Activated CD8-positive, alpha-beta T cell treated with anti-CD3 and anti-CD28 coated beads, Interleukin-2, amount 10 ng/mL, durations not matched to agents 7 days and 5 days (primary cell): ENCODE measurements around the gene NME7. TPM values are rescaled to one million over a fixed set of nuclear protein-coding genes. Genes with fewer than 3 reads are reported as not detected.

Experiments used
- ATAC-seq: fragments of 150-1000 bp; cut with Tn5 transposase; one replicate; pipeline ENCODE4 v1.10.0; 2021; ENCODE audit warnings: moderate library complexity
- CTCF ChIA-PET: fragments of 350-600 bp; sonication (Branson Sonifier 250); formaldehyde crosslinking; loops from one replicate; lab custom pipeline; 2021; ENCODE audit warnings: antibody characterized with exemption; lab: Charles Lee
- POLR2A ChIA-PET: fragments of 350-600 bp; sonication (Branson Sonifier 250); formaldehyde crosslinking; loops from one replicate; lab custom pipeline; 2021; ENCODE audit warnings: antibody characterized with exemption; lab: Charles Lee
- DNase-seq: peaks from one replicate; pipeline ENCODE4 v3.0.0-alpha.2; 2020
- H3K27ac Mint-ChIP-seq: one replicate; pipeline ENCODE4 v1.8.0; 2021; ENCODE audit warnings: mild to moderate bottlenecking, mixed read lengths
- H3K27me3 Mint-ChIP-seq: one replicate; pipeline ENCODE4 v1.8.0; 2021; ENCODE audit warnings: low read depth, mixed read lengths
- H3K36me3 Mint-ChIP-seq: one replicate; pipeline ENCODE4 v1.8.0; 2021; ENCODE audit warnings: low read depth, mixed read lengths
- H3K4me1 Mint-ChIP-seq: one replicate; pipeline ENCODE4 v1.8.0; 2021; ENCODE audit warnings: low read depth, mixed read lengths
- H3K4me3 Mint-ChIP-seq: one replicate; pipeline ENCODE4 v1.8.0; 2021; ENCODE audit warnings: mild to moderate bottlenecking, mixed read lengths
- H3K9me3 Mint-ChIP-seq: one replicate; pipeline ENCODE4 v1.8.0; 2022; ENCODE audit warnings: mixed read lengths; ENCODE audit not compliant: insufficient read depth
- total RNA-seq, 2 experiments: library from RNA; stranded (reverse); gene quantifications; one replicate each; pipeline ENCODE4 v1.2.3, GENCODE V29; 2021

The NME7 gene
- total RNA-seq, 2 experiments from 2014 or later = 20.9 to 23.2 TPM

DNA sequence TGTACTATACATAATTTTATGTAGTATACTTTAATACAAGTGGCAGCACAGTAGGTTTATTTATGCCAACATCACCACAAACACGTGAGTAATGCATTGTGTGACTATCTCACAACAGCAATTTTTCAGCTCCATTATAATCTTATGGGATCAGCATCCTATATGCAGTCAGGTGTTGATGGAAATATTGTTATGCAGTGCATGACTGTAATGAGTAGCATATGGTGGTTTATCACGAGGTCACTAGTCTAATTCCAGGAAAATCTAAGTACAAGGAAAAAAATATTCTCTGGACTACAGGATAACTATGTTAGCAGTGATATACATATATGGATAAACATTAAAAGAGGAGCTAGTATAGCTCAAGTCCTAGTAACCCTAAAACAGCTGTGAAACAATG is 192.1 kb downstream of the NME7 start:
- no peak overlapping the region for H3K4me3 Mint-ChIP-seq
- no peaks in the 10 kb centered on the region for H3K27me3 Mint-ChIP-seq
- no peak for ATAC-seq
- DNase-seq = no peak
- H3K4me1 Mint-ChIP-seq = no peaks in the 10 kb centered on the region
- ChIA-PET CTCF (no interaction called here), POLR2A (no interaction called here)
- H3K36me3 Mint-ChIP-seq = no peaks in the 10 kb centered on the region
- no peaks in the 10 kb centered on the region for H3K9me3 Mint-ChIP-seq
- no peak overlapping the region for H3K27ac Mint-ChIP-seq

DNA sequence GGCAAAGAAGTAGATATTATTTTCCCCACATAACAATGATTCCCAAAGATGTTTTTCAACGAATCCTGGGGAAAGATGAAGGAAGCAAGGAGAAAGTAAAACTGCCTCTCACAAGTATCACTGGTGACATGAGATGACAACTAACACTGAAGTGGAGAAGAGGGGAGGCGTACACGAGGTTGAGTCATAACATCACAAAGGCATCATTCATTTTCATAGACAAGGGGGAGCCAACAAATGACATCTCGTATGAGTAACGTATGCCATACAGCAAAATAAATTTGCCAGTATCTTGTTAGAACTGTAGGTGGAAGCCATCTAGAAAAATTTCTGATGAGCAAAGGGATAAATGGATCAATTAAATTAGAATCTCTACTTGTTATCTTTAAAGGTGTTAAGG is 204.5 kb downstream of the NME7 start:
- no peaks in the 10 kb centered on the region for H3K27me3 Mint-ChIP-seq
- H3K36me3 Mint-ChIP-seq = peaks cover 2% of the 10 kb centered on the region
- ChIA-PET CTCF (no interaction called here), POLR2A (no interaction called here)
- DNase-seq = no peak
- no peak overlapping the region for H3K27ac Mint-ChIP-seq
- no peaks in the 10 kb centered on the region for H3K9me3 Mint-ChIP-seq
- no peak for ATAC-seq
- H3K4me1 Mint-ChIP-seq = no peaks in the 10 kb centered on the region
- H3K4me3 Mint-ChIP-seq = no peak overlapping the region

DNA sequence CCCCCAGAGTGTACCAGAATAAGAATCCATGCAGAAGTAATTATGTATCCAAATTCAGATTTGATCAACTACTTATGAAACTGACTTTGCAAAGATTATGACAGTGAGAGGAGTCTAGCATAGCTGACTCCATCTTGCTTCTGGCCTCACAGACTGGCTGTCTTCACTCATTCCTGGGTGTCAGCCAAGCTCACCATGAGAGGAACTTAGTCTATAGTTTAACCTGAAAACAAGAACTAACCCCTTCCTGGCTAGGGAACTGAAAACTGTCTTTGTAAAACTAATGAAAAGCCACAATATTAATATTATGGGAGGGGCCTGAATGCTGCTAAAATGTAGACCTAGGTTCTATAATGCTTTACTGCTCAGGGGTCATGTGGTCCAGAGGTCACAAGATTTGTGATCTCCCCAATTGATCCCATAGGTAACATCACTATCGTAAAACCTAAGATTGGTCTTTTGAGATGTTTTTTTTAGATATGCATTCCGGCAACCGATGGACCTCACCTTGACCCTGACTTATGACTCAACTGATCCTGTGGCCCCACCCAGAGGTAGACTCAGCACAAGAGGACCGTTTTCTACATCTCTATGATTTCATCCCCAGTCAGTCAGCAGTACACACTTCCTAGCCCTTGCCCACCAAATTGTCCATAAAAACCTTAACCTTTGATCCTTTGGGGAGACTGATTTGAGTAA is 206.0 kb downstream of the NME7 start:
- H3K27ac Mint-ChIP-seq = no peak overlapping the region
- no peaks in the 10 kb centered on the region for H3K4me1 Mint-ChIP-seq
- H3K27me3 Mint-ChIP-seq = no peaks in the 10 kb centered on the region
- no peak for DNase-seq
- POLR2A ChIA-PET = no interaction called here
- H3K4me3 Mint-ChIP-seq = no peak overlapping the region
- no peak for ATAC-seq
- no peaks in the 10 kb centered on the region for H3K9me3 Mint-ChIP-seq
- H3K36me3 Mint-ChIP-seq = no peaks in the 10 kb centered on the region
- CTCF ChIA-PET = interaction anchor here (1.6 kb wide), 1 partner anchor 722 kb away, joined by 3 read pairs; no protein-coding TSS in a partner anchor

DNA sequence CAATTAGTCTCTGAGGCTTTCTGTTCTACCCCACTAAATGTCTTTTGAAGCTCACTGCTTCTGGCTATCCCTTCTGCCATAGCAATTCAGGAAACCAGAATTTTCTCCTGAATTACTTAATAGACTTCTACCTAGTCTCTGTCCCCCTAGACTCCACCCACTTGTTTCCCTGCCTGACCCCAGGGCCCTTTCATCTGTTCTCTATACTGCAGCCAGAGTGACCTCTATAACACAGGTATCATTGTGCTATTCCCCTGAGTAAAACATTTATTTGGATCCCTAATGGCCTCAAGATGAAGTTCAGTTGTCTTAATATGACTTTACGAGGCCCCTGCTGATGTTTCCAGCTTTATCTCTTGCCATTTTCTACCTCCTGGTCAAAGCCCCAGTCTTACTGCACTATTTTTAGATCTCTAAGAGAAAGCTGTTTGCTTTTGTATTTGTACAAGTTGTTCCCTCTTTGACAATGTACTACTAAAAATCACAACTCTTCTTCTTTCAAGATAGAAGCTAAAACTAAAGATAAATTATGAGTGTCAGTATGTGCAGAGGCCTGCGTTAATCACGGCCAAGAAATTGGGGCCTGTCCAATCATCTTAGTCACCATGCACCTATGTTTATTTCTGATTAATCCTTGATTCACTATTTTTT is 206.6 kb downstream of the NME7 start:
- ATAC-seq (no peak), DNase-seq (no peak)
- ChIA-PET POLR2A (no interaction called here), CTCF (interaction anchor here (1.6 kb wide), 1 partner anchor 721 kb away, joined by 3 read pairs; no protein-coding TSS in a partner anchor)
- Mint-ChIP-seq H3K27ac (no peak overlapping the region), H3K9me3 (no peaks in the 10 kb centered on the region), H3K4me3 (no peak overlapping the region), H3K36me3 (no peaks in the 10 kb centered on the region), H3K27me3 (no peaks in the 10 kb centered on the region), H3K4me1 (no peaks in the 10 kb centered on the region)

DNA sequence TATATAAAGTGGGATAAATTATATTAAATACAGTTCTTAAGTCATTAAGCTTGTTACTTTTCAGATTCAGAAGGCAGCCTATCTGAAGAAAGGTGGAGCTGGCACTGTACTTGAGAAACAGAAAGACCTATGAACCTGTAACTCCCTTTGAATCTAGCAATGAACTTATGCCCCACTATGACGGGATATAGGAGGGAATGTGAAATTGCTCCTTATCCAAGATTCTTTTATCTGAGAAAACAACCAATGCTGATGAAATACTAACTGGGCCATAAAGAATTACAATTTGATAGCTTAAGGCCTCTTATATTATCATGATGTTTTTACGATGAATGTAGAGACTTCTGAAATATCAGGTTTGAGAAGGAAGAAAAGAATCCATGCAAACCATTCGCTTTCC is 211.0 kb downstream of the NME7 start:
- H3K4me3 Mint-ChIP-seq = no peak overlapping the region
- ATAC-seq (no peak), DNase-seq (no peak)
- H3K4me1 Mint-ChIP-seq = no peaks in the 10 kb centered on the region
- no peaks in the 10 kb centered on the region for H3K27me3 Mint-ChIP-seq
- H3K36me3 Mint-ChIP-seq = no peaks in the 10 kb centered on the region
- no peaks in the 10 kb centered on the region for H3K9me3 Mint-ChIP-seq
- CTCF ChIA-PET = no interaction called here
- POLR2A ChIA-PET = no interaction called here
- H3K27ac Mint-ChIP-seq = no peak overlapping the region

DNA sequence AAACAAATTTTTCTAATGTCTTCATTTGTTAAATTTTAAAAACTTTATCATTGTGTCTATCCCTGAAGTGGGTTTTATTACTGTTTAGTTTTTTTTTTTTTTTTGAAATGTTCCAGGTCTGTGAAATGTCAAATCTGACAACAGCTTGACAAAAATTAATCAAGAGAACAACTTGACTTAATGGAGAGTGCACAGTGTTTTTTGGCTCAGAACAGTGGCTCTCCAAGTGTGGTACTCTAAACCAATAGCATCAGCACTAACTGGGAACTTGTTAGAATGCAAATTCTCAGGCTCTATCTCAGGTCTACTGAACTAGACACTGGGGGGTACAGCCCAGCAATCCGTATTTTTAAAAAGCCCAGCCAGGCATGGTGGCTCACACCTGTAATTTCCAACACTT is 211.9 kb downstream of the NME7 start:
- H3K36me3 Mint-ChIP-seq = no peaks in the 10 kb centered on the region
- ChIA-PET CTCF (no interaction called here), POLR2A (no interaction called here)
- no peaks in the 10 kb centered on the region for H3K4me1 Mint-ChIP-seq
- H3K9me3 Mint-ChIP-seq = no peaks in the 10 kb centered on the region
- no peaks in the 10 kb centered on the region for H3K27me3 Mint-ChIP-seq
- no peak for DNase-seq
- H3K27ac Mint-ChIP-seq = no peak overlapping the region
- no peak overlapping the region for H3K4me3 Mint-ChIP-seq
- ATAC-seq = no peak

DNA sequence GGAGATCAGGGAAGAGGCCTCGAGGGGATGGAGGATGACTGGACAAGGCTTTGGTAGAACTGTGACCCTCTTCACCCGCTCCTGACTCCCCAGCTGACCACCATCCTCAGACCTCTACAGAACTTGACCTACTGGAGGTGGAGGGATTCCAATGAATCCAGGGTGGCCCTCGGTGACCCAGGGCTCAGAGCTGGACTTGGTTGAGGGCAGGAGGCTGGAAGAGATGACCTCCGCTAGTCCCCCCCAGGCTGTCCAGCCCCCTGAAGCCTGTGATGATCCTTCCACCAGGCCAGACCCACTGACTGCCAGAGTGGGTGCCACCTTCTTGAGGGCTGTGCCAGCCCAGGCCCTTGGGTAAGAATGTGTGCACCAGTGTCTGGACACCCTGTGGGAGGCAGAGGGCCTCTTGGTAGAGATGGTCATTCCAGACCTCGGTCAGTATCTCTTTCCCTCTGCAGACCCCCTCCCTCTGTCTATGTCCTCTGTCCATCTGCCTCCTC is 216.2 kb downstream of the NME7 start:
- Mint-ChIP-seq H3K9me3 (no peaks in the 10 kb centered on the region), H3K27me3 (no peaks in the 10 kb centered on the region), H3K4me1 (no peaks in the 10 kb centered on the region), H3K4me3 (no peak overlapping the region), H3K36me3 (no peaks in the 10 kb centered on the region), H3K27ac (no peak overlapping the region)
- POLR2A ChIA-PET = no interaction called here
- no peak for DNase-seq
- CTCF ChIA-PET = no interaction called here
- ATAC-seq = no peak

DNA sequence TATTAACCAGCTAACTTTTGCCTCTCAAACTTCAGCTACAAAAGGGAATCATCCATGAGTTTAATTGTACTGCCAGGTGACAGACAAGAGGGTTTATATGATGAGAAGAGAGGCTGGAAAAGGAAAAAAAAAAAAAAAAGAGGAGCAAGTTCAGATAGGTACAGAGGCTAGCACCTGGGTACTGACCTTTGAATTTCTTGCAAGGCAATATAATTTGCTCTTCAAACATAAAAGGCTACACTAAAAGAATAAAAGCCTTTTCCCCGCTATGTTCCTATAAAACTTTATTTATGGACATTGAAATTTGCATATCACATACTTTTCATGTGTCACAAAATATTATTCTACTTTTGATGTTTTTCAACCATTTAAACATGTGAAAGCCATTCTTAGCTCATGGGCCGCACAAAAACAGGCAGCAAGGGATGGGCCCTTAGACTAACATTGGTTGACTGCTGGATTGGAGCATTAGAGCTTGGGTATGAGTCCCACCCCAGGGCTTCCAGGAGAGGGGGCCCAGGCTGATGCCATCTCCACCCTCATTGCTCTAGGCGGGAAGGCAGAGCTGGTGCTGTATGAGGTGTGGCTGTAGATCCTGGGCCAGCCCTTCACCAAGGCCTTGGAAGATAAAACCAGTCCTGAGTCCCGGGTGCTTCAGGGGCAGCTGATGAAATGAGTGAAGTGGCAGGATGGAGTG is 216.8 kb downstream of the NME7 start:
- Mint-ChIP-seq H3K27me3 (no peaks in the 10 kb centered on the region), H3K36me3 (no peaks in the 10 kb centered on the region), H3K9me3 (no peaks in the 10 kb centered on the region), H3K4me1 (no peaks in the 10 kb centered on the region), H3K4me3 (no peak overlapping the region), H3K27ac (no peak overlapping the region)
- ChIA-PET CTCF (no interaction called here), POLR2A (interaction anchor here (0.6 kb wide), 1 partner anchor 643 kb away, joined by 6 read pairs; no protein-coding TSS in a partner anchor)
- ATAC-seq = no peak
- no peak for DNase-seq

DNA sequence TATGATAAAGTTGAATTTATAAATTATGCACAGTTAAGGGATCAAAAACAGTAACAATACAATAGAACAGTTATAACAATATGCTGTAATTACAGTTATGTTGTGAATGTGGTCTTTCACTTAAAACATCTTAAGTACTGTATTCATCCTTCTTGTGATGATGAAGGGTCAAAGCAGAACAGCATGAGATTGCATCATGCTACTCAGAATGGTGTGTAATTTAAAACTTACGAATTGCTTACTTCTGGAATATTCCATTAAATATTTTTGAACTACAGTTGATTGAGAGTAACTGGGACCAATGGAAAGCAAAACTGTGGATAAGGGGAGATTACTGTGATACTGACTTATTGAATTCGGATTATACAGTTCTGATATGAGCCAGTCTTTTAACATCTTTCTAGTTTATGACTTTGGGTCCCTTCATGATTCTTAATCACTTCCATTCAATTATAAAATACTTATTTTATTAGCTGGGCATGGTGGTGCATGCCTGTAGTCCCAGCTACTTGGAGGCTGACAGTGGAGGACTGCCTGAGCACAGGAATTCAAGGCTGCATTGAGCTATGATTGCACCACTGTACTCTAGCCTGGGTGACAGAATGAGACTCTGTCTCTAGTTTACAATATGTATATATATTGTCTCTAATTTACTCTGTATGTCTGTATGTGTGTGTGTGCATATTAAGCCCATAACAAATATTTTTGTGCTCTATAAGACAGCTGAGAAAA is 217.9 kb downstream of the NME7 start:
- CTCF ChIA-PET = no interaction called here
- H3K4me3 Mint-ChIP-seq = no peak overlapping the region
- H3K4me1 Mint-ChIP-seq = no peaks in the 10 kb centered on the region
- no peak for DNase-seq
- ATAC-seq = no peak
- POLR2A ChIA-PET = no interaction called here
- H3K36me3 Mint-ChIP-seq = no peaks in the 10 kb centered on the region
- H3K27me3 Mint-ChIP-seq = no peaks in the 10 kb centered on the region
- H3K27ac Mint-ChIP-seq = no peak overlapping the region
- H3K9me3 Mint-ChIP-seq = no peaks in the 10 kb centered on the region

DNA sequence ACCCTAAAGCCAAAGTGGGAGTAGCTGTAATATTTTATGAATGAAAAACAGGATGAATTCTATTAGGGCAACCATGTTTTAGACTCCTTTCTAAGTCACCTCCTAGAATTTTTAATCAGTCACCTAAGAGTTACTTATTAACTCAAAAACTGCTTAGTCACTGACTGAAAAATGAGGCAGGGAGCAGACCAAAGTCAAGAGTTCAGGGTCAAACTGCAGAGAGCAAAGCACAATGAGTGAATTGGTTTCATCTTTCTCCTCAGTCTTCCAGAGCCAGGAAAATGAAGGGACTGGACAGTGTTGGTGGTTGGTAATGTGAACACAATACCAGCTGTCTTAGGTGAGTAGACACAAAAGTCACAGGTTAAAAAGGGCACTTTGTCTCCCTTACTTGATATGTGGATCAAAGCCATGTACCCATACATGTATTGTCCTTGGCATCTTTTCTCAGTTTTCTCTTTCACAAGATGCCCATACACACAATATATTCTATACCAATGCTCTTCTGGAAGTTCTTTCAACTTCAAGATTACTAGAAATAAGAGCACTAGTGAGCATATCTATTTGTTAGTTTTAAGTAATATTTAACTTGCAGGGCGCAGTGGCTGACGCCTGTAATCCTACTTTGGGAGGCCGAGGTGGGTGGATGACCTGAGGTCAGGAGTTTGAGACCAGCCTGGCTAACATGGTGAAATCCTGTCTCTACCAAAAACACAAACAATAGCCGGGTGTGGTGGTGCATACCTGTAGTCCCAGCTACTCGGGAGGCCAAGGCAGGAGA is 218.9 kb downstream of the NME7 start:
- no peaks in the 10 kb centered on the region for H3K4me1 Mint-ChIP-seq
- CTCF ChIA-PET = no interaction called here
- H3K27ac Mint-ChIP-seq = no peak overlapping the region
- ATAC-seq = no peak
- POLR2A ChIA-PET = no interaction called here
- H3K9me3 Mint-ChIP-seq = no peaks in the 10 kb centered on the region
- H3K4me3 Mint-ChIP-seq = no peak overlapping the region
- no peaks in the 10 kb centered on the region for H3K36me3 Mint-ChIP-seq
- DNase-seq = no peak
- no peaks in the 10 kb centered on the region for H3K27me3 Mint-ChIP-seq

DNA sequence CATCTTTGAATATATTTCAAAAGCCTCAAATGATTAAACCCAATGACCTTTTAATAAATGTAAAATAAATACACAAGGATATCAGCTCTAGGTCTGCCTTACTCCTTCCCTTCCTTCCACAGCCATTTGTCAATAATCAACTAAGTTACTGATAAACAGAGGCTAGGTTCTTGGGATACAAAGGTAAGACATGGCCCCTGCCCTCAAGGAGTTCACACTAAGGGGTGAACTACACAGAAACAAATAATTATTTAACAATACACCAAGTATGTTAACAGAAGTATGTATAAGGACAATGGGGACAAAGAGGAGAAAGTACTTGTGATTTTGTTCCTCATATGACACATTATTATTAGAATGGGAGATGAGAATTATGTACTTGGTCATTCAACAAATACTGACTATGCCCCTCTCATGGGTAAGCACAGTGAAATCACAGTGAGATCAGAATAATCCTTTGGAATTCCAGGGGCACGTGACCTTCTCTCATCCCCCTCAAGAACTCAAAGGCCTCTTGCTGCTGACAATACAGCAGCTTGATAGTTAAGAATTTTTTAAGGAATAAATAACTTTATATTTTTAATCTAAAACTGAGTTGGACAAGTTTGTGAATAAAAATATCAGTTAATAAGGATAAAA is 220.9 kb downstream of the NME7 start:
- H3K9me3 Mint-ChIP-seq = no peaks in the 10 kb centered on the region
- H3K4me1 Mint-ChIP-seq = no peaks in the 10 kb centered on the region
- CTCF ChIA-PET = no interaction called here
- POLR2A ChIA-PET = no interaction called here
- H3K27me3 Mint-ChIP-seq = no peaks in the 10 kb centered on the region
- H3K4me3 Mint-ChIP-seq = no peak overlapping the region
- no peaks in the 10 kb centered on the region for H3K36me3 Mint-ChIP-seq
- no peak overlapping the region for H3K27ac Mint-ChIP-seq
- ATAC-seq (no peak), DNase-seq (no peak)
